GM12873 (cell line): ENCODE measurements around the gene OR7G3.

Experiments
- TF ChIP-seq, protein P1 (sequence below): IDR thresholded peaks from 2 replicates; pipeline ENCODE4 v1.5.1; 2012; ENCODE audit warnings: low read depth, mild to moderate bottlenecking, moderate library complexity, low read length, control low read depth; ENCODE audit not compliant: insufficient read depth; ENCODE audit errors: missing control alignments

The OR7G3 gene

DNA sequence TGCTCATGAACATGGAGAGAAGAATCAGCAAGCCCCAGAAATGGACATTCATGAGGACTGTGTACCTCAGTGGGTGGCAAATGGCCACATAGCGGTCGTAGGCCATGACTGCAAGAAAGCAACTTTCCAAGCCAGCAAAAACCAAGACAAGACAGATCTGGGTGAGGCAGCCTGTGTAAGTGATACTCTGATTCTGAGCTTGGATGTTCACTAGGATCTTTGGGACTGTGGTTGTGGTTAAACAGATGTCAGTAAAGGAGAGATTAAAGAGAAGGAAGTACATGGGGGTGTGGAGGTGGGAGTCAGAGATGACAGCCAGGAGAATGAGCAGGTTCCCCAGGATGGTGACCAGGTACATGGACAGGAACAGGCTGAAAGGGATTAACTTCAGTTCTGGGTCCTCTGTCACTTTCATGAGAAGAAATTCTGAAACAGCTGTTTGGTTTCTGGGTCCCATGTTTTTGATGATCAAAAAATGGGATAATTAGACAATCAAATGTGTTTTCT is 11.4 kb downstream of the OR7G3 start, which contains the start of gene OR7G1:
Gene OR7G1 (minus strand): TSS at position 457 of the 507 bp plus-strand sequence. CDS start 0 bp downstream, at position 457.
- TF ChIP-seq, protein P1, sequence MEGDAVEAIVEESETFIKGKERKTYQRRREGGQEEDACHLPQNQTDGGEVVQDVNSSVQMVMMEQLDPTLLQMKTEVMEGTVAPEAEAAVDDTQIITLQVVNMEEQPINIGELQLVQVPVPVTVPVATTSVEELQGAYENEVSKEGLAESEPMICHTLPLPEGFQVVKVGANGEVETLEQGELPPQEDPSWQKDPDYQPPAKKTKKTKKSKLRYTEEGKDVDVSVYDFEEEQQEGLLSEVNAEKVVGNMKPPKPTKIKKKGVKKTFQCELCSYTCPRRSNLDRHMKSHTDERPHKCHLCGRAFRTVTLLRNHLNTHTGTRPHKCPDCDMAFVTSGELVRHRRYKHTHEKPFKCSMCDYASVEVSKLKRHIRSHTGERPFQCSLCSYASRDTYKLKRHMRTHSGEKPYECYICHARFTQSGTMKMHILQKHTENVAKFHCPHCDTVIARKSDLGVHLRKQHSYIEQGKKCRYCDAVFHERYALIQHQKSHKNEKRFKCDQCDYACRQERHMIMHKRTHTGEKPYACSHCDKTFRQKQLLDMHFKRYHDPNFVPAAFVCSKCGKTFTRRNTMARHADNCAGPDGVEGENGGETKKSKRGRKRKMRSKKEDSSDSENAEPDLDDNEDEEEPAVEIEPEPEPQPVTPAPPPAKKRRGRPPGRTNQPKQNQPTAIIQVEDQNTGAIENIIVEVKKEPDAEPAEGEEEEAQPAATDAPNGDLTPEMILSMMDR, result no peak

DNA sequence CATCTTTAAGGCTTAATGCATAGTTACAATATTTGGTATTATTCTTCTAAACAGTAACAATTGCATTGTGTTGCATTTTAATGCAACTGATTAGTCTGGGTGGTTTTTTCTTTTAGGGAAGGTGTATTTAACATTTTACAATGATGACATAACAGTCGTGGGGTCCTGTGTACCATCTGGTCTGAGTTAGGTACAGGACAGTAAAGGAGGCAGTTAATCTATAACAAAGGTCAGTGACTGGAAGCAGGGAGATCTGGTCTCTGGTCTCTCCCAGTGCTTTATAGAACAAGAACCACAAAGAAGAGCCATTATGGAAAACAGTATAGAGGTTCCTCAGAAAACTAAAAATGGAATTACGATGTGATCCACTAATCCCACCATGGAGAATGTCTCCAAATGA is 16.8 kb downstream of the OR7G3 start:
- TF ChIP-seq, protein P1, result no peak

DNA sequence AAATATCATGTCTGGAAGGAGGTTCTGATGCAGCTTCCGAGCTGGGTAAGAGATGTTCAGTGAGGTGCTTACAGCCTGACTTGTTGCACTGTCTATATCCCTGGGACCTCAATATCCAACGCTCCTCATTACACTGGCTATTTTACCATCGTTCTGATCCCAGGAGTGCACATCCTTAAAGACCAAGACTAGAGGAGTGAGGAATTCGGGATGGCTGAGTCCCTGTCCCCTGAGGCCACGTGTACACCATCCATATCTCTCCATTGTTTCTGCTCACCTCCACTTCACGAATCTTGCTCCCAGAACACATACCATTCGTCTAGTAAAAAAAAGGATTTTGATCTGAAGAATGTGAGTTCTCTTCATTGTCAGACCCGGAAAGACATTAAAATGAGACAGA is 19.4 kb downstream of the OR7G3 start, which contains the start of gene OR7G2:
Gene OR7G2 (minus strand): TSS at position 101 of the 400 bp plus-strand sequence. CDS start 4,232 bp downstream, outside the sequence.
- TF ChIP-seq, protein P1, result no peak

DNA sequence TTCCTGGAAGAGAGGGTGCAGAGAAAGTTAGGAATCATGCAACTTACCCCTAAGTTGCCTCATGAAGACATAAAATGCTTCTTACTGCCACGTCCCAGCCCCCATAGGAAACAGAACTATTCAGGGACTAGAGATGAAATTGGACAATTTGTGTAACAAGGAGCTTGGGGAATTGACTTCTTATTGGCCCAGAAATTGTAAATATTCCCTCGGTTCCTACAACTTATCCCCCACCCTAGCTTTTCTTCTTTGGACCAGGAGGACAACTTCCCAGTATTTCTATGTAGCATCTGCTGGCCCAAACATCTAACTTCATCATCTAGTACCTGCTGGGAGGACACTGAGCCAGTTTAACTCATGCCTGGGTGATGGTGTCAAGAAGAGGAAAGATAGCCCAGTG is 40.0 kb downstream of the OR7G3 start, which contains the start of gene OR1M1:
Gene OR1M1 (plus strand): TSS at position 301 of the 400 bp plus-strand sequence. CDS start 6,184 bp downstream, outside the sequence.
- TF ChIP-seq, protein P1, result no peak

DNA sequence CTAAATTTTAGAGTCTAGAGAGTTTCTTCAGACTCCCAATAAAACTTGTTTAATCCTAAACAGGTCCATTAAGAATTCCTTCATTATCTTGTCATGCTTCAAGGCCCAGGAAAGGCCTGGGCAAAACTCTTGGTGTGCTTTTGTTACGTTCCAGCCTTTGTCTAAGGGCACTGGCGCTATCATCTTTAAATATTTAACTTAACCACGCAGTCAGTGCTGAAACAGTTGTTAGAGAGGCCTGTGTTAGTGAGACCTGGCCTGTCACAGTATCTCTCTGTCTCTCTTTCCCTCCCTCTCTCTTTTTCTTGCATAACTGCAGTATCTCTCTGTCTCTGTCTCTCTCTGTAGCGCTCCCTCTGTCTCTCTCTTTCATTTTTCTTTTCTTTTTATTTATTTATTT is 48.1 kb downstream of the OR7G3 start:
- TF ChIP-seq, protein P1, result no peak

DNA sequence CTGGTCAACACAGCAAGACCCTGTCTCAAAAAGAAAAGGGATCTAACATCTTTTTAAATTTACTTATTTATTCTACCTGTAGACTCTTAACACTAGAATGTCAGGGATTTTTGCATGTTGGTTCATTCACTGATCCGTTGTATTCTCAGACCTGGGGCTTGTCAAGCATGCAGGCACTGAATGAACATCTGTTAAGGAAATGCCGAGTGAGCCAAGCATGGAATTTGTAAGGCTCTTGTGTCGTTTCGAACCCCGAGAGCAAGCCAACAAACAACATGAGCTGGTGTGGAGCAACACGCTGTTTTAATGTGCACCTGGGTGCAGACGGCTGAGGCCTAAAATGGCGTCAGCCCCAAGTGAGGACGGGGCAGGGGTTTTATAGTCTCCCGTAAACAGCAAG is 49.8 kb downstream of the OR7G3 start:
- TF ChIP-seq, protein P1, result no peak
